Choroid plexus epithelial cell (primary cell): ENCODE data around the gene PHACTR1.

ENCODE experiments used
- DNase-seq: peaks from one replicate; pipeline ENCODE4 v3.0.0-alpha.2; 2010; ENCODE audit warnings: low read depth
- H3K4me3 ChIP-seq: 2 replicates; pipeline ENCODE4 v1.5.1; 2011; ENCODE audit warnings: low read depth, mild to moderate bottlenecking, control low read depth, low read length, moderate library complexity
- CTCF ChIP-seq: conservative IDR thresholded peaks from 2 replicates; pipeline ENCODE4 v1.5.1; 2011; ENCODE audit warnings: low read depth, mild to moderate bottlenecking, control low read depth, inconsistent platforms, low read length, moderate library complexity

Gene PHACTR1

GRCh38 chr6:12748411-12748810 lies 31.8 kb downstream of the PHACTR1 start:
- no peak for TF ChIP-seq CTCF
- no peak overlapping the region for H3K4me3 ChIP-seq

GRCh38 chr6:12748815-12749521 lies 32.4 kb downstream of the PHACTR1 start:
- no peak for TF ChIP-seq CTCF
- no peak for DNase-seq
- H3K4me3 ChIP-seq = no peak overlapping the region

More at GRCh38 chr6:12748411-12748810, 31.8 kb downstream of the PHACTR1 start:
- DNase-seq = no peak

GRCh38 chr6:12749531-12750379 lies 33.2 kb downstream of the PHACTR1 start:
- no peak overlapping the region for H3K4me3 ChIP-seq
- DNase-seq = no peak
- no peak for TF ChIP-seq CTCF

GRCh38 chr6:12750416-12750815 lies 33.8 kb downstream of the PHACTR1 start:
- no peak overlapping the region for H3K4me3 ChIP-seq
- DNase-seq = no peak
- TF ChIP-seq CTCF = no peak

- no peak overlapping the region for H3K4me3 ChIP-seq
Observed at GRCh38 chr6:12751694-12752325, 35.2 kb downstream of the PHACTR1 start.

GRCh38 chr6:12753036-12753435 lies 36.5 kb downstream of the PHACTR1 start:
- no peak for DNase-seq
- H3K4me3 ChIP-seq = no peak overlapping the region
- TF ChIP-seq CTCF = no peak

More at GRCh38 chr6:12751694-12752325, 35.2 kb downstream of the PHACTR1 start:
- DNase-seq = peak; percentile 61
- TF ChIP-seq CTCF = no peak
